Head of caudate nucleus (tissue), 42 donors: Measurements from ENCODE around the gene PAX5.

Experiments
- DNase-seq, 42 donors: peaks; one replicate each; pipeline versions ENCODE4 v3.0.0 to v3.0.0-alpha.2; 2020 to 2021; ENCODE audit warnings: mixed read lengths in 7 of 42
- intact Hi-C: fragments of 100-400 bp; cut with DNase I; formaldehyde crosslinking; loops from one replicate; pipeline ENCODE4 v1.15.0; 2022

PAX5 gene

DNA sequence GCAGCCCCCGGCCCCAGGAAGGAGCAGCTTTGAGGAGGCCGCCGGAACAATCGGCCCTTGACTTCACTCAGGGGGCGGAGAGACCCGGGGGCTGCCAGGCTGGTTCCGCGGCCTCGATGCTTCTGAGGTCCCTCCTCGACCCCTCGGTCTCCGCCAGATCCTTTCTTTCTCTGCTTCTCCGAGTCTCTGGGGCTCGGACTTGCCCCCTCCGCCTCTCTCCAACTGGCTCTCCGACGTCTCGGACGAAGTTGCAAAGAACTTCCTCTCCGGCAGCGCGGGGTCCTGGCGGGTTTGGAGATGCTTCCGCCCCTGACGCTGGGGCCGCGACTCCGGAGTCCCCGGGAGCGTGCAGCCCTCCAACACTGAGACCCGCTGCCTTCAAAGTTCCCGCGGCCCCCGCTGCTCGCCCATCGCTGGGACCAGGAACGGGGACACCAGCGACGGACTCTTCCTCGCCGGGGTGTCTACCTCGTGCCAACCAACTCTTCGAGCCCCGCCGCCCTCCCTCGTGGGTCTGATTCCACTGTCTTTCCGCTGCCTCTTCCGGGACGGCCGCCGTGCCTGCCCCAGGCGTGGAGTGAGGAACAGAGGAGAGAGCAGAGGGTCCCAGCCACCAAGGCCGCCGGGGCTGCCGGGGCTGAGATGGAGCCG lies 7.0 kb downstream of the PAX5 start:
- intact Hi-C loops, result no loop called here
- DNase-seq, result no peak

- intact Hi-C loops, result no loop called here
- no peak for DNase-seq
Observed at GRCh38 chr9:37026113-37026930, 7.7 kb downstream of the PAX5 start.

DNA sequence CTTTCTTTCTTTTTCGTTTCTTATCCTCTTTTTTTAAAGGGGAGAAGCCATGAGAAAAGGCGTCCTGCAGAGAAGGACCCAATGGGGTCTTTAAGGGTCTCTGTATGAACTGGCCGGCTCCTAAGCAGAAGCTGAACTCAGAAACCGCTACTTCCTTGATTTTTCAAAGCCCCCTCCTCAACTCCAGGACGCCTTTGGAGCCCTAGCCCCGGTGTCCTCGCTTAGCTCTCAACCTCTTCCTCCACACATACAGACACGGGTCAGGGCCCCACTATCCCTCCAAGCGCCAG lies 8.3 kb downstream of the PAX5 start:
- DNase-seq, result no peak
- intact Hi-C loops, result no loop called here

GRCh38 chr9:37025071-37025822 lies 8.8 kb downstream of the PAX5 start:
- DNase-seq, result no peak
- intact Hi-C loops, result no loop called here

GRCh38 chr9:37017546-37017945 lies 16.5 kb downstream of the PAX5 start:
- intact Hi-C loops, result no loop called here
- no peak for DNase-seq

GRCh38 chr9:37011530-37011929 lies 22.5 kb downstream of the PAX5 start:
- DNase-seq, result no peak
- intact Hi-C loops, result no loop called here

- DNase-seq, result no peak
- intact Hi-C loops, result no loop called here
Observed at GRCh38 chr9:37010976-37011375, 23.1 kb downstream of the PAX5 start.

DNA sequence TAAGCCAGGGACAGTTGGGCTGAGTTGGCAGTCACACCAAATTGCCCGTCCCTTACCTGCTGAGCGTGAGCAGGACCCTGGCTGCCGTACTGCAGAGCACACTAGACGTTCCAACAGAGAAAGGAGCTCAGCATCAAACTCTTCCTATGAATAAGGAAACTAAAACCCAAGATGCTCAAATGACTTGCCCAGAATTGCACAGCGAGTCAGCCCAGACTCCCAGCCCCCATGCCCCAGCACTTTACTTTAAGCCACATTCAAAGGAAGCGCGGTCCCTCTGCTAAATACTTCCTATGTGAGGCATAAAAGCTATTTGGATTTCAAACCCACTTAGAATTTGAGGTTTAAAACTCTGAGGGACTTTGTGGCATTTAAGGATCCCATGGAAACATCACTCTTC lies 23.9 kb downstream of the PAX5 start:
- intact Hi-C loops, result no loop called here
- no peak for DNase-seq

DNA sequence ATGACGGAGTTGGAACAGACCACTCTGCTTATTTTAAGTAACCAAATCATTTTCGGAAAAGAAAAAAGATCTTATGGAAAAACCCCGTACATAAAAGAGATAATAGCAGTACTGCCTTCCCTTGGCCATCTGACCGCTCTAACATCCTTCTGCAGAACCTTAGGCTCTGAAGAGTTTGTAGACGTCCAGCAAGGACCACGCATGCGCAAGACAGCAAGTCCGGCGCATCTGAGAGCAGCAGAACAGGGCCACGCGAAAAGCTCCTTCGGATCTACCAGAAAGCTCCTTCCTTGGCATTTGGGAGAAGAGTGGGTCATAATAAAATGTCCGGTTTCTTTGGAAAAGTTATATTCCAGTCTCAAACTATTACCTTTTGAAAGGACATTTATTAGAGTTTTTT lies 26.8 kb downstream of the PAX5 start:
- intact Hi-C loops, result no loop called here

GRCh38 chr9:37005517-37006140 lies 28.4 kb downstream of the PAX5 start:
- DNase-seq, result no peak
- intact Hi-C loops, result no loop called here

More for the DNA sequence above, 26.8 kb downstream of the PAX5 start:
- DNase-seq, result no peak

- intact Hi-C loops, result no loop called here
Observed at GRCh38 chr9:37004424-37004935, 29.6 kb downstream of the PAX5 start.

DNA sequence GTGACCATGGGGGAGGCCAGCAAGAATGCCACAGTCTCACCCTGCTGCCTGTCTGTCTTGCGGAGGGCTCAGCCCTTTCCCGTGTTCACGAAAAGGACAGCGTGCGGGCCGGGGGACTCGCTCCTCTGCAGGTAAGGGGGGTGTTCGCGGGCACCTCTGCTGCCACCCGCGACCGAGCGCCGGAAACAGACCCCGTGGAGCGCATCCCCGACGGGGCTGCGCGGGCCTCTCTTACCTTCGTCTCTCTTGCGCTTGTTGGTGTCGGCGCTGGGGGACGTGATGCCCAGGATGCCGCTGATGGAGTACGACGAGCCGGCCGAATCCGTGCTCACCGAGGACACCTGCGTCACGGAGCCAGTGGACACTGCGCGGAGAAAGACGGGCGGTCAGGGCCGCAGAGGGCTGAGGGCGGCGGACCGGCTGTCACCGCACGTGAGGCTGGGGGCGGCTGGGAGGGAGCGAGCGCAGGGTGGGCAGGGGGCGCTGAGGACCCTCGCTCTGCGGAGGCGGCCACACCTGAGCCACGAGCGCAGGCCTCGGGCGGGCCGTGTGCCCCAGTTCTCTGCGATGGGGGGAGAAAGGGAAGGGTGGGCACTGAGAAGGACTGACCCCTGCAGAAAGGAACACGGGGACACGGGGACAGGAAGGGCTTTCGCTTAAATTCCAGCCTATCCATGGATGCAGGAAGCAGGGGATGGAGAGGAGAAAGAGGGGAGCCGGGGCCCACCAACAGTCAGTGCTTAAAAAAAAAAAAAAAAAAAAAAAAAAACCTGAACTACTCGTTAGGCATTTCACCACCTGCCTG lies 31.5 kb downstream of the PAX5 start:
- intact Hi-C loops, result no loop called here

More at GRCh38 chr9:37004424-37004935, 29.6 kb downstream of the PAX5 start:
- DNase-seq, result no peak

GRCh38 chr9:37002036-37002412 lies 32.0 kb downstream of the PAX5 start:
- no peak for DNase-seq
- intact Hi-C loops, result no loop called here

More for the DNA sequence above, 31.5 kb downstream of the PAX5 start:
- DNase-seq, result no peak

GRCh38 chr9:37001459-37001858 lies 32.6 kb downstream of the PAX5 start:
- intact Hi-C loops, result no loop called here
- DNase-seq, result no peak

- intact Hi-C loops, result no loop called here
- no peak for DNase-seq
Observed at GRCh38 chr9:36999728-37000333, 34.2 kb downstream of the PAX5 start.

GRCh38 chr9:36997414-36997813 lies 36.7 kb downstream of the PAX5 start:
- no peak for DNase-seq
- intact Hi-C loops, result no loop called here

DNA sequence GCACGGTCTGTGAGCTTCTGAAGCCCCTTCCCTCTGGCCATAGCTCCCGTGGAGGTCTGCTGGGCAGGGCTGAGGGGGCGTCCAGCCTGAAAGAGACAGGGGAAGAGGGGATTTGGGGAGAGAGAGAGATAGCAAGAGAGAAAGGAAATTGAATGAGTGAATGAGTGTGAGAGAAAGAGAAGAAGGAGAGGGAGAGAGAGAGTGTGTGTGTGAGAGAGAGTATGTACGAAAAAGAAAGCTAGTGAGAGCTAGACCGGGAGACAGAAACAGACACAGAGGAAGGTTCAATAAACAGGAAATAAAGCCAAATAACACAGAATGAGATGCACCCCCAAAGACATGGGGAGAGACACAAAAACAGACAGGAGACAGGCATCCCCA lies 37.4 kb downstream of the PAX5 start:
- DNase-seq, result no peak
- intact Hi-C loops, result no loop called here

- intact Hi-C loops, result no loop called here
- DNase-seq, result peak in 33 of 42 donors; percentile 10 to 66 (median 39)
Observed at GRCh38 chr9:36995927-36996705, 38.0 kb downstream of the PAX5 start.
